Measurements from ENCODE around the gene AEBP2.
"Not testable (repeated sequence)": the region's sequence is repeated elsewhere in the genome, so short reads cannot be mapped to it uniquely, and the experiment has no call there.

Gene AEBP2

GRCh38 chr12:19458733-19459132 is 19.4 kb downstream of the AEBP2 start:
- DNase-seq, result no peak

DNA sequence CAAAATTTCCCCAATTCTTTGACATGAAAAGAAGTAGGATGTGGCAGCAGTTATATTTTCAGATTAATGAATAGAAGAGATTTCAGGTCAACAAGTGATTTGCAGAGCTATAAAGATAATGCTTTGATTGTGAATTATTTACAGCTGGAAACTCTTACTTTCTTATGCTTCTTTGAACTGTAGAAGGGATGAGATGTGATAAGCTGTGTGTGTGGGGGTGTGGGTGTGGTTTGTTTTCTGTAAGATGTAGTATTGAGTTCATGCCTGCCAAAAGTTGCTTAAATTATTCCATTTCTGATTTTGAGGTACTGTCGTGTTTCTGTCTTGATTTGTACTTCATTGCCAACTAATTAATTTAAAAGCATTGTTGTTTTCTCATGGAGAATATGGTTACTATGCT is 22.7 kb downstream of the AEBP2 start:
- DNase-seq, result no peak

- DNase-seq, result no peak
Observed at GRCh38 chr12:19462406-19462805, 23.1 kb downstream of the AEBP2 start.

DNA sequence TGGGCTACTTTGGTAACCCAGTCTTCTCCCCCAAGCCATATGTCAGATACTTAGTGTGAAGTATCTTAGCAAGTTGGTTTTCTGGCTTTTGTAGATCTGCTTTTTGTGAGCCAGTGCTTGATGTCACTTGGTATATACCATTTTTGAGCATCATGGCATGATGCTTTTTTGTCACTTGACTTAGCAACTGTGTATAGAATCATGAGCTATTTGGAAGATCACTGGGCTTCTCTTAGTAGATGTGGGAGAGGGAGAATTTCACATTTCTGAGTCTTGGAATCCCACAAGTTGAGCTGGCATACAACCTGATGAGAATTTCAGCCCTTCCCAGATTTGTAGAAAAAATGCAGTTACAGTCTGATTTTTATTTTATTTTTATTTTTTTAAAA is 24.9 kb downstream of the AEBP2 start:
- DNase-seq, result no peak

- no peak for DNase-seq
Observed at GRCh38 chr12:19465711-19466110, 26.4 kb downstream of the AEBP2 start.

DNA sequence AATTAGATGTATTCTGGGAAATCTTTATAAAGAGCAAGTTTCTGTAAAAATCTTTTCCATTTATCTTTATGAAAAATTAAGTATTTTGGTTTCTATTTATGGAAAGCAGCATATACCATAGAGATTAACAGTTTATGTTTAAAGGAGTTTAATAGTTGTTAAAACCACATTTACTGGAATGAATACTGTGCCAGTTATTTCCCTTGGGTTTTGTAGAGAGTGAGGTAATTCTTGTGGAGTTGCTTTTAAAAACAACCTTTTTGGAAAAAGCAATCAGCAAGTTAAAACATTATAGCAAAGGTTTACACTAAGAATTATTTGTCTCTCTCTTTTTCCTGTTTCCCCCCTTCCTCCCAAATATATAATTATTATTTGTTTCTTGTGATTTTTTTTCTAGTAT is 34.9 kb downstream of the AEBP2 start:
- DNase-seq, result no peak

DNA sequence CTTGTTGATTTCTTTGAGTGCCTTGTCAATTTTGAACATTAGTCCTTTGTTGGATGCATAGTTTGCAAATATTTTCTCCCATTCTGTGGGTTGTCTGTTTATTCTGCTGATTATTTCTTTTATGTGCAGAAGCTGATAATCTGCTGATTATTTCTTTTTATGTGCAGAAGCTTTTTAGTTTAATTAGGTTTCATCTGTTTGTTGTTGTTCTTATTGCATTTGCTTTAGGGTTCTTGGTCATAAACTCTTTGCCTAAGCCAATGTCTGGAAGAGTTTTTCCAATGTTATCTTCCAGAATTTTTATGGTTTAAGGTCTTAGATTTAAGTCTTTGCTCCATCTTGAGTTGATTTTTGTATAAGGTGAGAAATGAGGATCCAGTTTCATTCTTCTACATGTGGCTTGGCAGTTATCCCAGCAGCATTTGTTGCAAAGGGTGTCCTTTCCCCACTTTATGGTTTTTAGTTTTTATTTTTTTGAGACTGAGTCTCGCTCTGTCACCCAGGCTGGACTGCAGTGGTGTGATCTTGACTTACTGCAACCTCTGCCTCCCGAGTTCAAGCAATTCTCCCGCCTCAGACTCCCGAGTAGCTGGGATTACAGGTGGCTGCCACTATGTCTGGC is 36.7 kb downstream of the AEBP2 start:
- not testable (repeated sequence) for DNase-seq

GRCh38 chr12:19477071-19477470 is 37.8 kb downstream of the AEBP2 start:
- no peak for DNase-seq

GRCh38 chr12:19480459-19480858 is 41.2 kb downstream of the AEBP2 start:
- DNase-seq, result no peak

GRCh38 chr12:19482036-19482435 is 42.7 kb downstream of the AEBP2 start:
- no peak for DNase-seq

GRCh38 chr12:19482551-19483109 is 43.3 kb downstream of the AEBP2 start:
- DNase-seq, result no peak

GRCh38 chr12:19483727-19484126 is 44.4 kb downstream of the AEBP2 start:
- no peak for DNase-seq

GRCh38 chr12:19484738-19485137 is 45.4 kb downstream of the AEBP2 start:
- DNase-seq, result no peak

DNA sequence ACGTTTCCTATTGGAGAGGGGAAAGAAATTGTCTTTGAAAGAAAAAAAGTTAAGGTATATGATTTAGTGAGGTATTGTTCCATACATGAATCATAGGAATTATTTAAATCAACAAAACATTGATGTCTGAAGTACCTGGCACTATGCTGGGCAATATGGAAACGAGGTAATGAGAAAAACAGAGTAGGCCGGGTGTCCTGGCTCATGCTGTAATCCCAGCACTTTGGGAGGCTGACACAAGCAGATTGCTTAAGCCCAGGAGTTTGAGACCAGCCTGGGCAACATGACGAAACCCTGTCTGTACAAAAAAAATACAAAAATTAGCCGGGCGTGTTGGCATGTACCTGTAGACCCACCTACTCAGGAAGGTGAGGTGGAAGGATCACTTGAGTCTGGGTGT is 45.9 kb downstream of the AEBP2 start:
- no peak for DNase-seq

- DNase-seq, result no peak
Observed at GRCh38 chr12:19489168-19489567, 49.9 kb downstream of the AEBP2 start.

DNA sequence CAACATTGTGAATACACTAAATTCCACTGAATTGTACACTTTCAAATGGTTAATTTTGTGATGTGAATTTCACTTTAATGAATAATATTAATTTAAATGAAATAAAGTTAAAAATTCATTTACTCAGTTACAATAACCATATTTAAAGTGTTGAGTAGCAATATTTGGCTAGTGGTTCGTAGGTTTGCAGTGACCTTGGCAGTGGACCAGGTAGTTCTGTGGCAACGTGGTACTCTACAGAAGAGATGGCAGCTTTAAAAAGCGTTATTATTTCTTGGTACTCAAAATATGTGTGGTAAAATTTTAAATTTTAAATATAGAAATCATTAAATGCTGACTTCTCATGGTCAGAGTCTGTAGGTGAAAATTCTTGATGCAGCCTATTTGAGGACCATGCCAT is 51.6 kb downstream of the AEBP2 start:
- no peak for DNase-seq

DNA sequence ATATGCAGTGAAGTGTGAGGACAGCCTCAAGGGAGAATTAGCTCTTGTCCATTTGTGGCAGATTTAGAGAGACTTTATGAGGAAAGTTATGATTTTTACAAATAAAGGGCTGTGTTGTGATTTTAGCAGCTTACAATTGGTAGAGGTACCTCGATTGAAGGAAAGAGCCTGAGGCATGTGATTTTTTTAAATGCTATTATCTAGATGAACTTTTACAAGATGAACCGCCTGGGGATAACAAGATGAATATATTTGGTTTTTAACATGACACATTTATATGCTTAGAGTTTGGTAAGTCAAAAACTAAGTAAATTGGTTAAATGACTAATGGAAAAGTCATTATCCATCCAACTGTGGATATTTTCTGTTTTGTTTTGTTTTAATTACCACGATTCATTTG is 52.6 kb downstream of the AEBP2 start:
- DNase-seq, result no peak

- DNase-seq, result no peak
Observed at GRCh38 chr12:19496219-19496878, 57.1 kb downstream of the AEBP2 start.

GRCh38 chr12:19498099-19498498 is 58.8 kb downstream of the AEBP2 start:
- no peak for DNase-seq

DNA sequence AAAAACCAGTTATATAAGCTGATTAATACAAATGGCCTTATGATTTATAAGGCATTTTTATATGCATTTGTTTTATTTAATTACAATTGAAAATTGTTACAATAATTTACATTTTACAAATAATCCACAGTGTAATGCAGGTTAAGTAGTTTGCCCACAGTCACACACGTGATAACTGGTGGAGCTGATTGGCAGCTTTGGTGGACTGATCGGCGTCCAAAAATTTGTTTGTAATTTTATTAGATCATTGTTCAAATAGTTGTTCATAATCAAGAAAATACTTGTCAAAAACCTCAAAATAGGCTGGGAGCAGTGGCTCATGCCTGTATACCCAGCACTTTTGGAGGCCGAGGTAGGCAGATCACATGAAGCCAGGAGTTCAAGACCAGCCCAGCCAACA is 59.7 kb downstream of the AEBP2 start:
- DNase-seq, result no peak

GRCh38 chr12:19506497-19506896 is 67.2 kb downstream of the AEBP2 start:
- no peak for DNase-seq

- DNase-seq, result no peak
Observed at GRCh38 chr12:19507823-19508222, 68.5 kb downstream of the AEBP2 start.

DNA sequence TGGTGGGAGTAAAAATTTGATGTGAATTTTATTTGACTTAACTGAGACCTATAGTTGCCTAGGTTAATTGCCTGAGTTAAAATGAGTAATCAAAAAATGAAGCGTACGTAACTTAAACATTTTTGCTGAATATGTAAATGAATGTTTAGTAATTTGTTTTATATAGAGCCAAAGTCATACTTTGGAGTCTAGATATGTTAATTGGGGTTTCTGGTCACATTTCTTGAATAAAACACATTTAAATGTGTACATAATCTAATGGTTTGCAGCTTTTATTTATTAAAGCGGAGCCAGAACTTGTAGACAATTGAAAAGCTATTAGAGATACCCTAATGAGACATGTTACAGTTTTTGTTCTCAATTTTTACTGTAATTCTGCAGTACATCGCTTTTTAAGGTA is 71.2 kb downstream of the AEBP2 start:
- no peak for DNase-seq

GRCh38 chr12:19515179-19515578 is 75.9 kb downstream of the AEBP2 start:
- no peak for DNase-seq

DNA sequence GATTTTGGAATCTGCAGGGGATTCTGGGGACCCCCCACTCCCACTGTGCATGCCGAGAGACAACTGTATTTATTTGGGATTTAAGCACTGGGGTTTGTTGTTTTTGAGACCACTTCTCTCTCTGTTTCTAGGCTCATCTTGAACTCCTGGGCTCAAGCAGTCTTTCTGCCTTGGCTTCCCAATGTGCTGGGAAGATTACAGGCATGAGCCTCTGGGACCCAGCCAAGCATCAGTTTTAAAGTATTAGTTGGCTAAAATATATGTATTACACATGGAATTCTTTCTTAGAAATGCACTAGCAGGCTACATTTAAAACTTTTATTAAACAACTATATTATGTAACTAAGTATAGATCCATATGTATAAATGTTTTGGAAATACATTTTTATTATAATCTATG is 78.3 kb downstream of the AEBP2 start:
- no peak for DNase-seq

Data from SW 1271 (cell line).